GM19239 (cell line): Measurements from ENCODE around the gene TERB2.
"Not testable (repeated sequence)": the region's sequence is repeated elsewhere in the genome, so short reads cannot be mapped to it uniquely, and the experiment has no call there.

Source experiments
- DNase-seq: peaks from one replicate; pipeline ENCODE4 v3.0.0; 2011; ENCODE audit warnings: low spot score; ENCODE audit not compliant: insufficient read length
- FAIRE-seq: peaks from 2 replicates; lab custom pipeline; 2011; peaks lifted over from hg19 to GRCh38; lab: Jason Lieb, UNC

TERB2 gene

GRCh38 chr15:44956388-44956787, at the start of gene TERB2:
TSS of gene TERB2 (plus strand) at chr15:44956687. CDS start at chr15:44956719, 32 bp downstream.
- DNase-seq = no peak
- no peak for FAIRE-seq

GRCh38 chr15:44909423-44909822, 47.1 kb upstream of the TERB2 start:
- DNase-seq = no peak
- no peak for FAIRE-seq

GRCh38 chr15:44910981-44911625, 45.4 kb upstream of the TERB2 start:
- no peak for FAIRE-seq

GRCh38 chr15:44912186-44912585, 44.3 kb upstream of the TERB2 start:
- not testable (repeated sequence) for FAIRE-seq, DNase-seq

More at GRCh38 chr15:44910981-44911625, 45.4 kb upstream of the TERB2 start:
- DNase-seq = no peak

GRCh38 chr15:44912974-44913448, 43.5 kb upstream of the TERB2 start:
- not testable (repeated sequence) for FAIRE-seq, DNase-seq

GRCh38 chr15:44918136-44918535, 38.4 kb upstream of the TERB2 start:
- FAIRE-seq (no peak), DNase-seq (no peak)

GRCh38 chr15:44928658-44929057, 27.8 kb upstream of the TERB2 start:
- DNase-seq = not testable (repeated sequence)
- peak; percentile 75 for FAIRE-seq

- not testable (repeated sequence) for FAIRE-seq
Observed at GRCh38 chr15:44930283-44930682, 26.2 kb upstream of the TERB2 start.

GRCh38 chr15:44958302-44958701, 1.8 kb downstream of the TERB2 start:
- FAIRE-seq, DNase-seq: not testable (repeated sequence)

More at GRCh38 chr15:44930283-44930682, 26.2 kb upstream of the TERB2 start:
- DNase-seq = not testable (repeated sequence)

GRCh38 chr15:44968475-44968874, 12.0 kb downstream of the TERB2 start:
- no peak for DNase-seq
- FAIRE-seq = no peak

GRCh38 chr15:44971036-44971435, 14.5 kb downstream of the TERB2 start:
- DNase-seq (no peak), FAIRE-seq (no peak)

GRCh38 chr15:44976183-44976582, 19.7 kb downstream of the TERB2 start:
- FAIRE-seq = peak; percentile 62
- DNase-seq = not testable (repeated sequence)

GRCh38 chr15:44977781-44978180, 21.3 kb downstream of the TERB2 start:
- DNase-seq, FAIRE-seq: not testable (repeated sequence)

GRCh38 chr15:44979617-44980339, 23.3 kb downstream of the TERB2 start:
- FAIRE-seq = peak; percentile 11
- DNase-seq = not testable (repeated sequence)

- FAIRE-seq, DNase-seq: not testable (repeated sequence)
Observed at GRCh38 chr15:44984144-44984543, 27.7 kb downstream of the TERB2 start.

GRCh38 chr15:44986346-44987055, 30.0 kb downstream of the TERB2 start:
- DNase-seq, FAIRE-seq: not testable (repeated sequence)

GRCh38 chr15:44987711-44988110, 31.2 kb downstream of the TERB2 start:
- DNase-seq = not testable (repeated sequence)
- FAIRE-seq = peak; percentile 82

GRCh38 chr15:44988184-44988869, 31.8 kb downstream of the TERB2 start:
- DNase-seq, FAIRE-seq: not testable (repeated sequence)

- not testable (repeated sequence) for FAIRE-seq, DNase-seq
Observed at GRCh38 chr15:44988870-44989219, 32.4 kb downstream of the TERB2 start.

GRCh38 chr15:44997632-44998031, 41.1 kb downstream of the TERB2 start:
- not testable (repeated sequence) for DNase-seq
- FAIRE-seq = peak; percentile 80
